NCI-H2227 (cell line): ENCODE measurements around the gene CLCN7.

Source experiments
- DNase-seq: peaks from one replicate; lab custom pipeline; 2025; ENCODE audit not compliant: unreplicated experiment; lab: John Stamatoyannopoulos, UW

Gene CLCN7, protein sequence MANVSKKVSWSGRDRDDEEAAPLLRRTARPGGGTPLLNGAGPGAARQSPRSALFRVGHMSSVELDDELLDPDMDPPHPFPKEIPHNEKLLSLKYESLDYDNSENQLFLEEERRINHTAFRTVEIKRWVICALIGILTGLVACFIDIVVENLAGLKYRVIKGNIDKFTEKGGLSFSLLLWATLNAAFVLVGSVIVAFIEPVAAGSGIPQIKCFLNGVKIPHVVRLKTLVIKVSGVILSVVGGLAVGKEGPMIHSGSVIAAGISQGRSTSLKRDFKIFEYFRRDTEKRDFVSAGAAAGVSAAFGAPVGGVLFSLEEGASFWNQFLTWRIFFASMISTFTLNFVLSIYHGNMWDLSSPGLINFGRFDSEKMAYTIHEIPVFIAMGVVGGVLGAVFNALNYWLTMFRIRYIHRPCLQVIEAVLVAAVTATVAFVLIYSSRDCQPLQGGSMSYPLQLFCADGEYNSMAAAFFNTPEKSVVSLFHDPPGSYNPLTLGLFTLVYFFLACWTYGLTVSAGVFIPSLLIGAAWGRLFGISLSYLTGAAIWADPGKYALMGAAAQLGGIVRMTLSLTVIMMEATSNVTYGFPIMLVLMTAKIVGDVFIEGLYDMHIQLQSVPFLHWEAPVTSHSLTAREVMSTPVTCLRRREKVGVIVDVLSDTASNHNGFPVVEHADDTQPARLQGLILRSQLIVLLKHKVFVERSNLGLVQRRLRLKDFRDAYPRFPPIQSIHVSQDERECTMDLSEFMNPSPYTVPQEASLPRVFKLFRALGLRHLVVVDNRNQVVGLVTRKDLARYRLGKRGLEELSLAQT

DNA sequence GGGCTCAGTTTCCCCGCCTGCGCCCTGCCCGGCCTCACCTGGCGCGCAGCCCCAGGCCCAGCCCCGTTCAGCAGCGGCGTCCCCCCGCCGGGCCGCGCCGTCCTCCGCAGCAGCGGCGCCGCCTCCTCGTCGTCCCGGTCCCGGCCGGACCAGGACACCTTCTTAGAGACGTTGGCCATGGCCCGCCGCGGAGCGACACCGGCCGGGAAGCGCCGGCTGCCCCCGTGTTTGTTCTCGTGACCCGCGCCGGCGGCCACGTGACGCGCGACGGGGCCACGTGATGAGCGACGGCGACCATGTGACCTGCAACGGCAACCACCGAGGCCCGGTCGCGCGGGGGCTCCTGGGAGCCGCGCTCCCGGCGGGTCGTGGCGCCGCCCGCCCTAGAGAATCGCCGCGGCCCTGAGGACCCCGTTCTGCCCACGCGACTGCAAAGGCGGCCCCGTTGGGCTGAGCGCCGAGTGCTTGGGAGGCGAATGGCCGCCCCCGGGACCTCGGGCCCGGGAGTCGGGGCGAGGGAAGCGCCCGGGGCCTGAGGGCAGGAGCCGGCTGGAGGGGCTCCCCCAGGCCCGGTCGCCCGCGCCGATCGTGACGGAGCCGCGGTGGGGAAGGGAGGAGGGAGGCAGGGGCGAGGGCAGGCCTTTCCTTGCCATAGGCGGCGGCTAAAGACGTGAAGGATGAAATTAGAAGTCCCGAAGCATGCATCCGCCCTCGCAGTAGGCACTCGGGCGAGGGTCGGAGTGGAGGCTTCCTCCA, at the start of gene CLCN7:
TSS of gene CLCN7 (minus strand) at position 233 of the 756 bp plus-strand sequence. CDS start at position 179, 54 bp downstream.
- DNase-seq = peak; percentile 92

DNA sequence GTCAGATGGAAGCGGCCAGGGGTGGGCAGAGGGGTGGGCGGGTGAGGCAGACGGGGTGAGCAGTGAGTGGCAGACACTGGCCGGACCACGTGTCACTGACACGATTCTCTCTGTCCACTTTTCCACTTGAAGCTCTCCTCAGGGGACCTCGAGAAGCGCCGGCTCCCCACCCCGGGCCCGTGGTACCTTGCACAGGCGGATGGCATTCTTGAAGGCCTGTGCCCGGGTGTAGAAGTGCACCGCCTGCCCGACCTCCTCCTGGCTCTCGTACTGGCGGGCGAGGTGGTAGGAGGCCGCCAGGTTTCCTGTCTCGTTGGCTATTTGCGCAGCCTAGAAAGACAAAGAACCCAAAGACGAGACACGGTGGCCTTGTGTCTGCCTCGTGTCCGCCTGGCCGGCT, 49.5 kb upstream of the CLCN7 start:
- DNase-seq = no peak

DNA sequence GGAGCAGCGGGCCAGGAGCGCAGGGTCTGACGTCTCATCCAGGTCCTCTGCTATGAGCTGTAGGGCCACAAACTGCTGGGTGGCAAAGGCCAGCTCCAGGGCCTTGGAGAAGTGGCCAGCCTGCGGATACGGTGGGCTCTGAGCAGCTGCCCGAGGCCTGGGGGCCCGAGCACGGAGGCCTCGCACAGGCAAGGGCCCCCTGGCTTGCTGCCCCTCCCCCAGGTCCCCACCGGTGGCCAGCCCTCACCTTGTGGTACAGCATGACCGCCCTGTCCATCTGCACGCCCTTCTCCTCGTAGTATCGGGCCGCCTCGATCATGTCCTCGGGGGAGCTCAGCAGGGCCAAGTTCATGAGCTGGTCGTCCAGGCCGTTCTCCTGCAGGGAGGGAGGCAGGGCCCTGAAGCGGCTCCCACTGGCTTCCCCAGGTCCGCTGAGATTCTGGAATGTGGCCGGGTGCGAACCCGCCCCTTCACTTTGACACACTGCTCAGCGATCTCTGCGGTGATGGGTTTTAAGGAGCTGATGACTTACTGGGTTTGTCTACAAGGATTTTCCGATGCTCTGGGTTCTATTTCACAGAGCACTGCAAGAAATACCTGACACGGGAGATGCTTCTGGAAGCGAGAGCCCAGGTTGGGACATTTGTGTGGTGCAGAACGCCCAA, 48.9 kb upstream of the CLCN7 start:
- no peak for DNase-seq

DNA sequence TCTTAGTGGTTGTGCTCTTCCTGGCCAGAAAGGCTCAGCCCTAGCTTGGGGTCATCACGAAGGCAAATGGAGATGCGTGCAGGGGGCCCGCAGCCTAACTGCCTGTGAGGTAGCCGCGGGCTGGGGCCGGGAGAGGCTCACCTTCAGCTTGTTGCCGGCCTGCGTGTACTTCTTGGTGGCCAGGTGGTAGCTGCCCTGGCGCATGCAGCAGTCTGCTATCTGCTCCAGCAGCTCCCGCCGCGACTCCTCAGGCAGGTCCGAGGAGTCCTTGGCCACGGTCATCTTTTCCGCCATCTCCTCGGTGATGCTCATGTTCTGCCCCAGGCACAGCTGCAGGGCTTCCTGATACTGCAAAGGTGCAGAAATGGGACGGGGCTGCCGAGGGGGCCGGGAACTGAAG, 45.6 kb upstream of the CLCN7 start:
- DNase-seq = no peak

DNA sequence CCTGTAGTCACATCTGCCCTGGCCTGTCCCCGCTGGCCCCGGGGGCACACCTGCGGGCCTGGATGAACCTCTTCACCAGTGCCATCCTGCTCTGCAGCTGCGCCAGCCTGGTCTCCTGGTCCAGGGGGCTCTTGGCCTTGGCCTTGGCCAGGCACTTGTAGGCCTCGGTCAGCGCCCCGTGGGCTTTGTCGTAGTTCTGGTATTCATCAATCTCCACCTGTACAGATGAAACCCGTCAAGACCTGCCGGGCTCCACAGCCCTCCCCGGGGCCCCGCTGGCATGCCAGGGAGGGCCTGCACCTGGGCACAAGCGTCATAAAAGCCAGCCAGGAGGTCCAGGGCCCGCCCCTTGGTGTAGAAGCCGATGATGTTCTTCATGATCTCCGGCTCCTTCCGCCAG, 45.0 kb upstream of the CLCN7 start:
- no peak for DNase-seq

DNA sequence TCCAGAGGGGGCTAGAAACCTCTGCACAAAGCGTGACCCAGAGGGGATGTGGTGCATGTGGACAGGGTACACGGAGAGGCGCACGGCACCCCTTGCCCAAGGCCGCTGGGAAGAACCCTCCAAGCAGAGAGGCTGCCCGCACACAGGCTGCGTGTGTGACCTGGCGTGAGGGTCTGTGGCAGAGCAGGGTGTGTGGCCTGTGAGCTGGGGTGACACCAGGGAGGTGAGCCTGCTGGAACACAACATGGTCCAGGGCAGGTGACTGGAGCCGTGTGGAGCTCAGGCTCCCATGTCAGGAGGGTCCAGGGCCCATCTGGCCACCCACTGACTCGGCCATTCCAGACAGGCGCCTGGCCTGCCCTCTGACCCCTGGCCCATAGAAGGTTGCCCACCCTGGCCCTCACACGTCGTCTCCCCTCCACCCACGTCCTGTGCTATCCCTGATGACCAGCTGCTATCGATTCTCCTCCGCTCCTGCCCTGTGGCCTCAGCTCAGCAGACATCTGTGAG, 43.9 kb upstream of the CLCN7 start:
- DNase-seq = no peak

DNA sequence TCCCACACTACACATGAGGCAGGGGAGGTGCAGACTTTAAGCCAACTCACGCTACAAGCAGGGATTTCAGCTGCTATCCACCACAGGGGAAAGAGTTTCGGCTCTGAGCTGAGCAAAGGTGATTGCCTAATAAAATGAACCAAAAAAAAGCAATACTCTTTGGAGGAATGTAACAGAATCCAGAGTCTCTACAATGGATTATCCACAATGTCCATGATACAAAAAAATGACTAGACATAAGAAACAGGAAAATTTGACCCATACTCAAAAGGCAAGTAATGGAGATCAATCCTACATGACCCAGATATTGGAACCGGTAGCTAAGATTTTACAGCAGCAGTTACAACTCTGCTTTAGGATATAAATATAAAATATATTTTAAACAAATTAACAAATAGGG, 39.7 kb upstream of the CLCN7 start:
- DNase-seq = no peak

DNA sequence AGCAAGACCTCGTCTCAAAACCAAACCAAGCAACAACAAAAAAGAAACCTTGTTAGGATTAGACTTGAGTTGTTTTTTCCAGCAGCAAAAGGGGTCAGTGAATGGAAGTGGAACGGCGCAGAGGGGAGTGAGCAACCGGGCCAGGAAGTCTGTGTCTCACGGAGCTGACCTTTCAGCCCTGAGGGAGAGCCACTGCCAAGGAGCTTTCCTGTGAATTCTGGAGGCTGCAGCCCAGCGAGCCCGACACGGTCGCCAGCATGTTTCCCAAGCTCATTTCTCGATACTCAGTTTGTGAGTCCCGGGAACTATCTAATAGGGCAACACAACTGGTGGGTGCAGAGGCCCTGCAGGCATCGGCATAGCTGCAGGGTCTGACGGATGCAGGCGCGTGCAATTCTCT, 37.9 kb upstream of the CLCN7 start:
- DNase-seq = no peak

DNA sequence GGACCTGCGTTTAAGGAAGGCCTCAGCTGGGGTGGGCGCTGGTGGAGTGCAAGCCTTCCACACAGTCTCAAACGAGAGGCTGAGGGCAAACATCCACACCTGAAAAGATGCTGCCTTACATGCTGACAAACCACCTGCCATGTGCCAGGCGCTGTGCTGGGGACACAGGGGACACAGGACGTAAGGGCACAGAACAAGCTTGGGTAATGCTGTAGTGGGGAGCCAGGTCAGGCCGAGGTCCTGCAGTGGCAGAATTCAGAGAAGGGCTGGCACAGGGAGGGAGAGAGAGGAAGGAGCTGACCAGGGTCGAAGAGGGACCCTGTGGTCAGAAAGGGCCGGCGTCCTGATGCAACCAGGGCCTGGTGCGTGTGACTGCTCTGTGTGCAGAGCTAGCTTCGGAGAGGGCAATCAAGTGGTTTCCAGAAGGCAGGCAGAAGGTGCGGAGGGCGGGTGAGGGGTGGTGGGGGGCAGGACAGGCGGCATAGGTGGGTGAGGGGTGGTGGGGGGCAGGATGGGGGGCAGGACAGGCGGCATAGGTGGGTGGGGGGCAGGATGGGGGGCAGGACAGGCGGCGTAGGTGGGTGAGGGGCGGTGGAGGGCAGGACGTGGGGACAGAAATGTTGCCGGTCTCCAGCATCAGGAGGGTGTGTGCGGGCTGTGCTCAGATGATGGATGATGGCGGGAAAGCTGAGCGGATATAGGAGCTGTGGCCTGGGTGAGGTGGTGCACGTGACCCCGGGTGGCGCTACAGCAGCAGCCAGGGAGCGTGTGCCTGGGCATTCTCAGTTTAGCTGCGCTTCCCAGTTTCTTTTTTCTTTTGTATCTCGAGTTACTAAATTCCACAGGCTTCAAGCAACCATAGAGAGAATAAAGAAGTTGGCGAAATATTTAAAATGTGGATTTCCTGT, 37.1 kb upstream of the CLCN7 start:
- DNase-seq = no peak

DNA sequence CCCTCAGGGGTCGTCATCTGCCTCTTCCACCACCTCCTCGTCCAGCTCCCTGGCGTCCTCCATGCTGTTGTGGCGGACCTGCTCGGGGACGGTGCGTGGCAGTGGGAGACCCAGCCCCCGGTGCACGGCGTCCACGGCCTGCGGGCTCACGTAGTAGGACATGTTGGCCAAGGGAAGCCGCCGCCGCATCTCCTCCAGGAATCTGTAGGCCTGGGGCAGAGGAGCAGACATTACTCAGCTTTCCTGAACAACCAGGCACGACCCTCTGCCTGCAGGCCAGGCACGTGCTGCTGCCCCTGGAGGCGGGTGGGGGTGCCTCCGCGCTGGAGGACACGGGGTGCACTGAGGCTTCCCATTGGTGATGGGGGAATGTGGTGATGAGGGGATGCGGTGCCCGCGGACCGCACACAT, 36.1 kb upstream of the CLCN7 start:
- DNase-seq = no peak

DNA sequence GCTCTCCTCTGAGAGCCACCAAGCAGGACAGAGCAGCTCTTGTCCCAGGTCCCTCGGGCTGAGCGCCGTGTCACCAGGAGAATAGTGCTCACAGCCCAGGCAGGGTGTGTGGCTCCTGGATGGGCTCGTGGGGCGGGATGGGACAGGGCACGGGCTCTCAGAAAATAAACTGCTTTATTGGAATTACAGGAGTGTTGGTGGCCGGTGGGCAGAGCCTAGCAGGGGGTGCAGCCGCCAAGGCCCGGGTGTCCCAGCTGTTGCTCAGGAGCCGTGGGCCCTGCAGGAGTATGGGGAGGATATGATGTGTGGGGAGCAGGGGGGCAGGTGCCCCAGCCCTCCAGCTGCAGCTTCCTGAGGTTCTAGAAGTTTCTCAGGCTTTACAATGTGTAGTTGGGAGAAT, 35.4 kb upstream of the CLCN7 start:
- no peak for DNase-seq

DNA sequence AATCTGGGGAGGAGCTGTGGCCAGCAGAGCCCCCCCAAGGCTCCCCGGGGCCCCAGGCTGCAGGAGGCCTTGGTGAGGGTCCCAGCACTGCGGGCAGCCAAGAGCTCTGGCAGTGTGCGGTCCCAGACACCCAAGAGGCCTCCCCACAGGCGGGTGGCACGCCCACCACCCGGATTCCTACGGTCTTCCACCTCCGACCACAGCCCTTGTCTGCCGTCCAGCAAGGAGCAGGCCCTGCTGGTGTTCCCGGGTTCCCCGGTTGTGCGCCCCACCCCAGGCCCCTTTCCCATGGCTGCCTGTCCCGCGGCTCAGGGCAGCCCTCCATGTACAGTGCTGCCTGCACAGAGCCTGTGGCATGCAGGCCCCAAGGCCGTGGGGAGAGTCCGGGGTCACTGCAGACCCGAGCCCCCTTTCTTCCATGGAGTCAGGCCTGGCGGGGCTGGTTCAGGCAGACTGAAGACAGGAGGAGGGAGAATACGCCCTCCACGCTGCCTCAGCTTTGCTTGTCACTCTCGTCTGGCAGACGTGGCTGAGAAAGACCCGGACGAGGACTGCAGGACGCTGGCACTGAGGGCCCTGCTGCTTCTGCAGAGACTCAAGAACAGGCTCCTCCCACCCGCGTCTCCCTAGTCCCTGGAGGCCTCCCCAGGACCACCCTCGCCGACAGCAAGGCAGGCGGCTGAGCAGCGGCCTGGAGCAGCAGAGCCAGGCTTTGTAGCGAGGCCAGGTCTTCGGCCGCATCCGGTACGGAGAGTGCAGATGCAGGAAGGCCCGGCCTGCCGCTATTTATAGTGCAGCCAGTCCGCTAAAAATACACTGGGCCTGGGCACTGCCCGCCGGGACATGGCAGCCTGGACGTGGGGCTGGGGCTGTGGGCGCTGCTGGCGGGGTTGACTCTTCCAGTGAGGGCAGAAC, 34.7 kb upstream of the CLCN7 start:
- DNase-seq = no peak

DNA sequence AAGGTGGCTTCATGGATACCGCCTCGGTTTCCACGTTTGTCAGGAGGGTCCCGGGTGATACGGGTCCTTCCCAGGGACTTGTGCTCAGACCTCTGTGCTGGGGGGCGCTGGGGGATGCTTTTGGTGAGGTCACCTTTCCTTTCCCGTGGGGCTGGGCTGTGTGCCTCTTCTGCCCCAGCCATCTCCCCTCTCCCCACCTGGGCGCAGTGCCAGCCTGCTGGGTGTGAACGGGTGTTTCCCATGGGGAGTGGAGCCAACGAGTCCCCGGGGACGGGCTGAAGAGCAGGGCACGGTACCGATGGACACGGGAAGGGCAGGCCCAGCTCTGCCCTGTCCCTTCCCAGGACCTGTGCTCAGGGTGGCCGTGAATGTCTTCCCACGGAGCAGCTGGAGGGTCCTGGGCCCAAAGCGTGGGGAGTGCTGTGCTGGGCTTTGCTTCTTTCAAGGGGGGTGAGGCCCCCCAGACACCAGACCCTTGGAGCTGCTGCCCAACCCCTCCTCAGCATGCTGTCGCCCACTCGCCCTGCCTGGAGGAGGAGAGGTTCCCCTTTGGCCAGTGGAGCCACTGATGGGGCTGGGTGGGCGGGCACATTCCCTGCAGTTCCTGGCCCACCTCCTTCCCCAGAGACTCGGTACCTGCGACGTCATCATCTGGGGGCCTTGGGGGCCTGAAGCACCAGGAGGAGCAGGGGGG, 33.8 kb upstream of the CLCN7 start:
- no peak for DNase-seq

DNA sequence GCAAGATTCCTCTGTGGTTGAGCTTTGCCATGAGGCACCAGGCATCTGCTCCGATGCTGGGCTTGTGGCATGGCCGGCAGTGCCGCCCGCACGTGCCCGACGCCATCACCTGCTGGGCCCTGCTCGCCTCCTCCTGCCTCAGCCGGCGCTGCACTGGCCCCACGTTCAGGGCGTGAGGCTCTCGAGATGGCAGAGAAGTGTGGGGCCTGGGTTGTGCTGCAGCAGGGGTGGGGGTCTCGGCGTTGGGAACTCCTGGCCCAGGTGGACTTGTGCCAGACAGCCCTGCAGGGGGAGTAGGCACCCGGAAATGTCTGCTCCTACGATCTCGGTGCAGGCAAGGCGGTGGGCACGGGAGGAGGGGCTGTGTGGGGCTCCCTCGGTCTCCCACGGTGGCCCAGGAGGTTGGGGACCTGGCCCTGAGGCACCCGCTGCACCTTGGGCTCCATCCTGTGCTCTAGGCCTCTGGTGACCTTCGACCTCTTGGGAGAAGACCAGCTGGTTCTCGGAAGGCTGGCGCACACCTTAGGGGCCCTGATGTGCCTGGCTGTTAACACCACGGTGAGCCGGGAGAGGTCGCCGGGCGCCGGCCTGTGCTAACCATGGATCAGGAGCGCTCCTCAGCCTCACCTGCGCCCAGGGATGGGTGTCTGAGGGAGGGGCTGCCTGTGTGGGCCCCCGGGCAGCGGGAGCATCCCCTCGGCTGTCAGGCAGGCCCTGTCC, 31.8 kb upstream of the CLCN7 start:
- no peak for DNase-seq

DNA sequence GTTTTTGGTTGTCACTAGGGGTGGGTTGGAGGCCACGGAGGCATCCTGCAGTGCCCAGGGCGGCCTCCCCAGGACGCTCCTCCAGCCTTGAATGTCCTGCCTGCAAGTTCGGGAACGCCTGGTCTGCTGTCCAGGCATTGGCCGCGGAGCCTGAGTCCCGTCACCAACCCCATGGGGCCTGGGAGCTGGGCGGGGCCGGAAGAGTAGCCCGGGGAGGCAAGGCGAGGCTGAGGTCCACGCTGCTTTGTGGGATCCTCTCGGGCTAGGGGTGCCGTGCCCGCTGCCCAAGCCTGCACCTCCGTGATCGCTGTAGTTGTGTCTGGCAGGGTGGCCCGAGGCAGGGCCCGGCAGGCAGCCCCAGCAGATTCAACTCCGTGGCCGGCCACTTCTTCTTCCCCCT, 31.1 kb upstream of the CLCN7 start:
- no peak for DNase-seq

DNA sequence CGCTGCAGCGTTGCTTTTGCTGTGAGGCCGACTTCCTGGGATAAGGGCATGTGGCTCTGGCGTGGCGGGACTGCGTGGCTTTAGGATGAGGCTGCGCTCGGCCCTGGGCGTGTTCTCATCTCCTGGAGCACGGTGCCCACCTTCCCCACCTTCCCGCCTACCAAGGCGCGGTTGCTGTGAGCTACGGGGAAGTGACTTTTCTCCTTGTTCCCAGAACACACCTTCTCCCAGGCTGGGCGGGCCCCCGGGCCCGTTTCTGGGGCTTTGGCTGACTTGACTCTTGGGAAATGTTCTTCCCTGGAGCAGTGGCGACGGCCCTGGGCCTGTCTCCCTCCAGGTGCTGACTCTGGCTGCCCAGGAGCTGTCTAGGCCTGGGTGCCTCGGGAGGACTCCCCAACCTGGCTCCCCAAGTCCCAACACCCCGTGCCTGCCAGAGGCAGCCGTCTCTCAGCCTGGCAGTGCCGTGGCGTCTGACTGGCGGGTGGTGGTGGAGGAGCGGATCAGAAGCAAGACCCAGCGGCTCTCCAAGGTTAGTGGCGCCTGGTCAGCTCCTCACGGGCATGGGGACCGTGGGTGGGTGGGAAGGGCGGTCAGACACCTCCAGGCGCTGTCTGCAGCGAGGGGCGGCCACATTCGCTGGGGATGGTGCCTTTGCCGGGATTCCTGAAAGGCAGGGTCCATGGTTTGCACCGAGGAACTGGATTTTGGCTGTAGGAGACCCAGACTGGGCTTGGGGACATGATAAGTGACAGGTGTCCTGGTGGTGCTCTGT, 30.4 kb upstream of the CLCN7 start:
- no peak for DNase-seq
